ENCODE results near the gene SUSD6.

- TF ChIP-seq POLR2AphosphoS5 (IDR thresholded peaks at IDR 0.05; ENCODE audit: low read depth, low read length) (no peak), TAF1 (IDR thresholded peaks at IDR 0.05; ENCODE audit: low read depth, low read length) (no peak), POLR2A (IDR thresholded peaks at IDR 0.05; ENCODE audit: low read depth, low read length) (no peak)
Measured at GRCh38 chr14:69630360-69630759, 19.0 kb downstream of the SUSD6 start.

All from GM12891 (cell line).